Gastroesophageal sphincter (tissue), 4 donors: ENCODE measurements around the gene MACROD1. TPM values are rescaled to one million over a fixed set of nuclear protein-coding genes. Genes with fewer than 3 reads are reported as not detected.

Experiments
- ATAC-seq: fragments of 150-250 bp; one replicate; pipeline ENCODE4 v1.9.1; 2016; ENCODE audit warnings: mild to moderate bottlenecking, moderate library complexity
- H3K27ac ChIP-seq, 4 donors: fragments of 200-600 bp; sonication (generic) in 3 of 4; 1 replicate in 3 of 4; 2 replicates in 1 of 4; pipeline ENCODE4 v1.5.1; 2016 to 2019
- H3K27me3 ChIP-seq: fragments of 200-600 bp; sonication (generic); one replicate; pipeline ENCODE4 v1.5.1; 2019
- H3K36me3 ChIP-seq, 2 donors: fragments of 200-600 bp; sonication (generic); one replicate each; pipeline ENCODE4 v1.5.1; 2019; ENCODE audit warnings: control low read depth in 1 of 2
- H3K4me1 ChIP-seq, 3 donors: fragments of 200-600 bp; sonication (generic); 1 replicate in 2 of 3; 2 replicates in 1 of 3; pipeline ENCODE4 v1.5.1; 2016 to 2019; ENCODE audit warnings: control low read depth in 2 of 3
- H3K4me3 ChIP-seq, 2 donors: fragments of 200-600 bp; sonication (generic); one replicate each; pipeline ENCODE4 v1.5.1; 2019; ENCODE audit warnings: mild to moderate bottlenecking in 1 of 2, moderate library complexity in 1 of 2
- H3K9me3 ChIP-seq, 3 donors: fragments of 200-600 bp; sonication (generic); one replicate each; pipeline ENCODE4 v1.5.1; 2017 to 2019; ENCODE audit warnings: control low read depth in 2 of 3
- CTCF ChIP-seq, 4 experiments: fragments of 200-600 bp in 2 of 4; fragments of 450-650 bp in 2 of 4; sonication (generic) in 1 of 4; IDR thresholded peaks; one replicate each; pipeline ENCODE4 v1.5.1; 2017 to 2019; ENCODE audit warnings: antibody characterized with exemption in 4 of 4, mild to moderate bottlenecking in 2 of 4, moderate library complexity in 2 of 4
- EP300 ChIP-seq: sonication (generic); formaldehyde crosslinking; IDR thresholded peaks from one replicate; pipeline ENCODE4 v1.6.1; 2017; ENCODE audit warnings: antibody characterized with exemption, mild to moderate bottlenecking
- POLR2A ChIP-seq, 2 donors: fragments of 450-650 bp; IDR thresholded peaks; one replicate each; pipeline ENCODE4 v1.6.1; 2017; ENCODE audit warnings: antibody characterized with exemption in 2 of 2, mild to moderate bottlenecking in 2 of 2, moderate library complexity in 1 of 2
- POLR2AphosphoS5 ChIP-seq: sonication (generic); formaldehyde crosslinking; IDR thresholded peaks from one replicate; pipeline ENCODE4 v1.6.1; 2017; ENCODE audit warnings: antibody characterized with exemption
- WGBS, 2 donors: methylation state at CpG; one replicate each; pipeline ENCODE4 v1.1.5; 2018; ENCODE audit warnings: low coverage in 1 of 2; 5-methylcytosine and 5-hydroxymethylcytosine counted together
- total RNA-seq, 4 donors: library from RNA; depleted of rRNA; stranded (reverse); fragments of >200 nt; gene quantifications; one replicate each; pipeline ENCODE4 v1.1.0, GENCODE V29; 2016

Gene MACROD1
- total RNA-seq, 4 donors from 2014 or later: 26.9 to 56.2 (median 30.4) TPM

DNA sequence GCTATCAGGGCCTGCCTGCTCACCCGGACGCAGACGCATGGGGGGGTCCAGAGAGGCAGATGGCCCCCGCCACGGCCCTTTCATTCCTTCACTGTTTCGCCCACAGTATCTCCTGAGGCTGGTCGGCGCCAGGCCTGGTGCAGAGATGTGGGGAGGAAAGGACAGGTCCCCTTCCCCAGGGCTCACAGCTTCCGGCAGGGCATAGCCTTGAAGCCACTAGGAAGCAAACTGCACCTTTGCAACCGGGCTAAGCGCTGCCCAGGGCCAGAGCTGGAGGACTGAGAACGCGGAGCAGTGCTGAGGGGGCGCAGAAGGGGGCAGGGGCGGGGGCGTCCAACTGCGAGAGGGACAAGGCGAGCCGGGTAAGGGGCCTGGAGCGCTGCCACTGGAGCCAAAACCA, 150.4 kb downstream of the MACROD1 start:
- Histone ChIP-seq H3K4me3 (no peak overlapping the region), H3K27ac (no peak overlapping the region), H3K27me3 (no peaks in the 10 kb centered on the region), H3K36me3 (no peaks in the 10 kb centered on the region), H3K4me1 (no peaks in the 10 kb centered on the region), H3K9me3 (no peaks in the 10 kb centered on the region)
- 82% methylated on average over 4 of the region's 20 CpGs; no CpG with 5 or more reads in 1 of the 2 donors for whole genome bisulfite sequencing, 2 donors
- ATAC-seq: no peak
- TF ChIP-seq CTCF (IDR thresholded peaks at IDR 0.05): no peak
- no peak for TF ChIP-seq POLR2AphosphoS5
- no peak for TF ChIP-seq EP300
- no peak for TF ChIP-seq POLR2A (IDR thresholded peaks at IDR 0.05)

- Histone ChIP-seq H3K27ac (no peak overlapping the region), H3K9me3 (no peaks in the 10 kb centered on the region), H3K36me3 (no peaks in the 10 kb centered on the region), H3K27me3 (no peaks in the 10 kb centered on the region), H3K4me1 (no peaks in the 10 kb centered on the region), H3K4me3 (no peak overlapping the region)
- WGBS, 2 donors: 89% methylated on average over 3 of the region's 11 CpGs; no CpG with 5 or more reads in 1 of the 2 donors
- ATAC-seq: no peak
- TF ChIP-seq POLR2A (IDR thresholded peaks at IDR 0.05) (no peak), CTCF (IDR thresholded peaks at IDR 0.05) (no peak), EP300 (no peak), POLR2AphosphoS5 (no peak)
These were observed 151.6 kb downstream of the MACROD1 start for GRCh38 chr11:64014356-64014755.

GRCh38 chr11:64013141-64013896, 152.6 kb downstream of the MACROD1 start:
- Histone ChIP-seq H3K4me1 (peaks cover 0 to 4% (median under 1%) of the 10 kb centered on the region in 3 donors), H3K4me3 (no peak overlapping the region), H3K36me3 (no peaks in the 10 kb centered on the region), H3K27ac (no peak overlapping the region), H3K27me3 (no peaks in the 10 kb centered on the region), H3K9me3 (no peaks in the 10 kb centered on the region)
- no peak for TF ChIP-seq CTCF (IDR thresholded peaks at IDR 0.05)
- TF ChIP-seq POLR2A (IDR thresholded peaks at IDR 0.05): no peak
- TF ChIP-seq POLR2AphosphoS5: no peak
- TF ChIP-seq EP300: no peak
- ATAC-seq: no peak
- WGBS, 2 donors: 93% methylated on average over 3 to 14 of the region's 16 CpGs

DNA sequence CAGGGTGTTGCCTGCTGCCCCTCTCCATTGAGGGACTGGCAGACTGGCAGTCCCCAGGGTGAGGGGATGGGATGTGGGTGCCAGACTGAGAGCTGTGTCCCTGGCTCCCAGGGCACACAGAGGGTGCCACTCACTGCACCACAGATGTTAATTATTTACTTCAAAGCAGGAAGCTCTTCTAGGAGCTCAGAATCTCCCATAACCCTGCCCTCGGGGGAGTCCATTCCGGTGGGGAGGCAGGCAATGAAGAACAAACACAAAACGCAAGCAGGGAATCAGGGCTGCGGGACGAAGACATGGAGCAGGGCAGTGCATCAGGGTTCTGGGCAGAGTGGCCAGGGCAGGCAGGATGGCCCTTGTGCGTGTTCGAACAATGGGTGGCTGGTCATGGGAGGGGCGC, 154.5 kb downstream of the MACROD1 start:
- H3K27me3 ChIP-seq: no peaks in the 10 kb centered on the region
- no peak overlapping the region for H3K4me3 ChIP-seq
- H3K36me3 ChIP-seq: no peaks in the 10 kb centered on the region
- ATAC-seq: no peak
- no peak for TF ChIP-seq EP300
- no peak for TF ChIP-seq POLR2AphosphoS5
- no peak for TF ChIP-seq CTCF (IDR thresholded peaks at IDR 0.05)
- no peak for TF ChIP-seq POLR2A (IDR thresholded peaks at IDR 0.05)
- H3K27ac ChIP-seq: no peak overlapping the region
- no peaks in the 10 kb centered on the region for H3K9me3 ChIP-seq
- 93% methylated on average over 3 of the region's 8 CpGs; no CpG with 5 or more reads in 1 of the 2 donors for WGBS, 2 donors
- peaks cover 0 to 24% (median 11%) of the 10 kb centered on the region in 3 donors for H3K4me1 ChIP-seq

- Histone ChIP-seq H3K27me3 (peaks cover 2% of the 10 kb centered on the region), H3K4me1 (peaks cover 0 to 25% (median 11%) of the 10 kb centered on the region in 3 donors), H3K4me3 (no peak overlapping the region), H3K9me3 (no peaks in the 10 kb centered on the region), H3K36me3 (no peaks in the 10 kb centered on the region), H3K27ac (no peak overlapping the region)
- no peak for ATAC-seq
- no peak for TF ChIP-seq CTCF (IDR thresholded peaks at IDR 0.05)
- no peak for TF ChIP-seq POLR2AphosphoS5
- TF ChIP-seq EP300: no peak
- no peak for TF ChIP-seq POLR2A (IDR thresholded peaks at IDR 0.05)
- no CpG with 5 or more reads among the region's 2 CpGs for WGBS, 2 donors
These were observed 155.1 kb downstream of the MACROD1 start for GRCh38 chr11:64010783-64011182.
